Ovary (tissue), 3 donors: ENCODE data around the gene FAM222B.

ENCODE experiments used
- CTCF ChIP-seq, 3 donors: fragments of 450-650 bp in 2 of 3; fragments of 200-600 bp in 1 of 3; IDR thresholded peaks; one replicate each; pipeline versions ENCODE4 v1.5.1 to v1.8.0; 2016 to 2022; ENCODE audit warnings: antibody characterized with exemption in 3 of 3, mild to moderate bottlenecking in 1 of 3
- EP300 ChIP-seq: sonication (generic); formaldehyde crosslinking; IDR thresholded peaks from one replicate; pipeline ENCODE4 v1.6.1; 2017; ENCODE audit warnings: antibody characterized with exemption
- POLR2A ChIP-seq: fragments of 450-650 bp; IDR thresholded peaks from one replicate; pipeline ENCODE4 v1.6.1; 2017; ENCODE audit warnings: antibody characterized with exemption, mild to moderate bottlenecking, moderate library complexity
- donor health status: DM: no; HTN: no; CAD: no.

- TF ChIP-seq CTCF (IDR thresholded peaks at IDR 0.05): no peak
- TF ChIP-seq EP300: no peak
- no peak for TF ChIP-seq POLR2A
These were observed 19.0 kb upstream of the FAM222B start for GRCh38 chr17:28861393-28862203.
